Measurements from ENCODE around the gene SPDYE3.
"Not testable (repeated sequence)": the region's sequence is repeated elsewhere in the genome, so short reads cannot be mapped to it uniquely, and the experiment has no call there.

The SPDYE3 gene

DNA sequence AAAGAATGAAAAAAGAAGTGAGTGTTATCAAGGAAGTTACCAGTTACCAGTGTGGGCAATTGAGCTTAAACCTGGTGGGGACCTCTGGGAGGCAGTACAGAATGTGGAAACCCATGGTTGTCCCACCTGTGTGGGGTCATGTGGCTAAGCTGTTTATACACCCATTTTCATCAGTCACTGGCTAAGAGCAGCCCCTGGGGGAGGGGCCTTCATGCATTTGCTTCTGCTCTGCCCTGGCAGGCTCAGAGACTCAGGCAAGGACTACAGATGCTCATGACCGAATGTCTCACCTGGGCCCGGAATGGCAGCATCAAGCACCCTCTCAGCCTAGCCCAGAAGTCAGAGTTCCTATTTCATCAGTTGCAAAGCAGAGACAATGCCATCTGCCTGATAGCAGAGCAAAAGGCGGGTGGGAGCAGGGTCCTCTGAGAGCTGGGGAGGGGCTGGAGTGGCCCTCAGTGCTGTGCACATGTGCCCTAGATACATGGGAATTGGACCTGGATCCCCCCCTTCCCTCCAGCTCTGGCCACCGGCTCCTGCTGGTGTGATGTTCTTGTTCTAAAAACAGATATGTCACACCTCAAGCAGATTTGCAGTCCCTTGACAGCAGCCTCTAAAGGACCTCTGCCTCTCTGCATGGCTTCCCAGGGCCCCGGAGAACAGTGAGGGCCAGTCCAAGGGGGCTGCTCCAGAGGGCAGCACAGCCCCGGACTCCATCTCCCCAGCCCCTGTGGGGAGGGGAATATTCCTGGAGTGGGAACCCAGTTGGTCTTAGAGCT lies 20.1 kb upstream of the SPDYE3 start:
- DNase-seq (ENCODE audit: low spot score): not testable (repeated sequence)

GRCh38 chr7:100288258-100288657 lies 19.2 kb upstream of the SPDYE3 start:
- not testable (repeated sequence) for DNase-seq (ENCODE audit: low spot score)

GRCh38 chr7:100292162-100292561 lies 15.3 kb upstream of the SPDYE3 start:
- DNase-seq (ENCODE audit: low spot score): not testable (repeated sequence)

DNA sequence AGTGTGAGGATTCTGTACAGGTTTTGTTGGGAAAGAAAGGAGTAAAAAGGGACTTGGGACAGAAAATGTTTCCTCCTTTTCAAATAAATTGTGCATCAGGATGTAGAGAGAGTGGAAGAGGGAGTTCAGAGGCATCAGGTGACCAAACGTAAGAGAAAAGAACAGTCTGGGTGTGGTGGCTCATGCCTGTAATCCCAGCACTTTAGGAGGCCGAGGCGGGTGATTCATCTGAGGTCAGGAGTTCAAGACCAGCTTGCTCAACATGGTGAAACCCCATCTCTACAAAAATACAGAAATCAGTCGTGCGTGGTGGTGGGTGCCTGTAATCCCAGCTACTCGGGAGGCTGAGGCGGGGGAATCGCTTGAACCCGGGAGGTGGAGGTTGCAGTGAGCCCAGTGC lies 12.2 kb upstream of the SPDYE3 start:
- peak; percentile 49 for DNase-seq (ENCODE audit: low spot score)

DNA sequence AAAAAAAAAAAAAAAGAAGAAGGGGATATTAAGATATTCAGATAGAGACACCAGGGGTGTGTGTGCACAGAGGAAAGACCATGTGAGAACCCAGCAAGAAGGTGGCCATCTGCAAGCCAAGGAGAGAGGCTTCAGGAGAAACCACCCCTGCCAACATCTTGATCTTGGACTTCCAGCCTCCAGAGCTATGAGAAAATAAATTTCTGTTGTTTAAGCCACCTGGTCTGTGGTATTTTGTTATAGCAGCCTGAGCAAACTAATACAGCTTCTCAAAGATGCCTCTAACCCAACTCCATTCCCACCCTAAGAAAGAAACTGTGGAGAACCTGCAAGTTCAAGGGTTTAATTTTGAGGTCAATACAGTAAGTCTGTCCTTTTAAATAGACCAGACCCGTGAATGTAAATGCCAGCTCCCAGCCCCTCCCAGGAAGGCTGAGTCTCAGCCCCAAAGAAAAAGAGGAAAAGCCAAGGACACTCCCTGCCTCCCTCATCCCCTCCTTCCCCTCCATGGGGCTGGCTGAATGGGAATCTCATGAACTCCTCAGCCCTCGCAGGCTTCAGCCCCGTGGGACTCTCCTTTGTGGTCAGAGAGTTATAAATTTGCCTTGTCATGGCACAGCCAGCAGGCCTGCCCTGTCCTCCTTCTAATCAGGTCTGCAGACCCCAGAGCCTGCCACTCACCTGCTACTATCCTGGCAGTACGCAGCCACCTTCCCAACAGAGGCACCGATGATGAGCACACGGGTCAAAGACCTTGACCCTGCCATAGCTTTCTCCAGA lies 9.5 kb upstream of the SPDYE3 start:
- not testable (repeated sequence) for DNase-seq (ENCODE audit: low spot score)

DNA sequence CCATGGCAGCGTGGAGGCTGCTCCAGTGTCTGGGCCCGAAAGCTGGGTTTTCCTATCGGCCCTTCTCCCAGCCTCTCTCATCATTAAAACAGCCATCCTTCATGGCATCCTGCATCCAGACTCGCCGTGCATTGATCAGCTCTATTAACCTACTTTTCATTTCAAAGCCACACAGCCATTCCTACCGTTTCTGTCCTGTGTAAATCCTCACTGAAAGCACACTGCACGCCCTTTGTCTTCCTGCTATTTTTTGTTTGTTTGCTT lies 8.9 kb upstream of the SPDYE3 start:
- DNase-seq (ENCODE audit: low spot score): not testable (repeated sequence)

- not testable (repeated sequence) for DNase-seq (ENCODE audit: low spot score)
These were observed 3.0 kb upstream of the SPDYE3 start for GRCh38 chr7:100304526-100304925.

GRCh38 chr7:100318329-100318728 lies 10.8 kb downstream of the SPDYE3 start:
- not testable (repeated sequence) for DNase-seq (ENCODE audit: low spot score)

GRCh38 chr7:100321648-100322047 lies 14.1 kb downstream of the SPDYE3 start:
- not testable (repeated sequence) for DNase-seq (ENCODE audit: low spot score)

DNA sequence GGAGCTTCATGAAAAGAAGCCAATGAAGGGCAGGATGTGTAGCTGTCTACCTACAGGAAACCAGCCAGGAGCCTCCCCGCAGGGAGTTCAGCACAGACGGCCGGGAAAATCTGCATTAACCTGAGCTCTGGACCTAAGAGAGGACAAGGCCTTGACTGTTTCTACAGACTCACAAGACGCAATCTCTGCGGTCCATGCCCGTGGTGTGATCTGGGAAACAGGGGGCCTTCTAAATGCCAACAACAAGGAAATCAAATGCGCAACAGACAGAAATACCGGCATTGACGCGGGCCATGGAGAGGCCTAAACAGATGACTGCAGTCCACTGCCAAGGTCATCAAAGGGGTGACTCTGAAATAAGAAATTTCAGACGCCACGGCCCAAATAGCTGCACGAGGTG lies 16.7 kb downstream of the SPDYE3 start:
- not testable (repeated sequence) for DNase-seq (ENCODE audit: low spot score)

DNA sequence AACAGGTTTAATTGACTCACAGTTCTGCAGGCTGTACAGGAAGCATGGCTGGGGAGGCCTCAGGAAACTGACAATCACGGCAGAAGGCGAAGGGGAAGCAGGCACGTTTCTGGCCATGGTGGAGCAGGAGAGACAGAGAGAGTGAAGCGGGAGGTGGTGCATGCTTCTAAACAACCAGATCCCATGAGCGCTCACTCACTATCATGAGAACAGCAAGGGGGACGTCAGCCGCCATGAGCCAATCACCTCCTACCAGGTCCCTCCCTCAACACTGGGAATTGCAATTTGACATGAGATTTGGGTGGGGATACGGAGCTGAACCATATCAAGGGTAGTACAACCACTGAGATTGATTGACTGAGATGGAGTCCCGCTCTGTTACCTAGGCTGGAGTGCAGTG lies 18.2 kb downstream of the SPDYE3 start:
- DNase-seq (ENCODE audit: low spot score): not testable (repeated sequence)

DNA sequence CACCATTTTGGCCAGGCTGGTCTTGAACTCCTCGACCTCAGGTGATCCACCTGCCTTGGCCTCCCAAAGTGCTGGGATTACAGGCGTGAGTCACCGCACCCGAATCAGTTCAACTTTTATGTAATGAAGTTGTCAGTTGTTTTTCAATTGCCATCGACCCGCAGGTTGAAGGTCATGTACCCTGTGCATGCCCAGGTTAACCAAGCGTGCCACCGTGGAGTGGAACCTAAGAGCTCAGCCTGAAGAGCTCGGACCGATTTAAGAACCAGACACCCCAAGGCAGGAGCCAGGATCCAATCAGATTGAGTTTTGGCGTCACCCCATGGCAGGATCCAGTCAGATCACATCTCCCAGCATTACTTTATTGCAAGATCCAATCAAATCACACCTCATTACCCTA lies 19.4 kb downstream of the SPDYE3 start:
- not testable (repeated sequence) for DNase-seq (ENCODE audit: low spot score)

GRCh38 chr7:100335566-100336466 lies 28.3 kb downstream of the SPDYE3 start:
- DNase-seq (ENCODE audit: low spot score): peak; percentile 94

GRCh38 chr7:100338083-100338696 lies 30.7 kb downstream of the SPDYE3 start:
- peak; percentile 87 for DNase-seq (ENCODE audit: low spot score)

DNA sequence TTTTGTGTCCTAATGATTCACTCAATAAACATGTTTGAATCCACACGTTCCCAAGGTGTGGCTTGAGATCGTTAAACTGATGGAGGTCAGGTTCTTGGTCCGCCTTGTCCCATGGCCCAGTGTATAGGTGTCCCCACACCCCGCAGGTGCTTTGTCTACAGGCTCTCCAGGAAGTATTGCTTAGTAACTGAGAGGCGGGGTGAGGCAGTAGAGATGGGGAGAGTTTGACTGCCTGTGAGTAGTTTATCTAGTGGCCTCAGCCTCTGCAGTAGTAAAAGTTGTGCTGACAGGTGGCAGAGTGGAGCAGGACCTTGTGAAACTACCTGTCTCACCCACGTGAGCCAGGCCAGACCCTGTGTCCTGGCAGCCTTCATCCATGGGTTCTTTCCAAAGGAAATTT lies 33.8 kb downstream of the SPDYE3 start:
- peak; percentile 58 for DNase-seq (ENCODE audit: low spot score)

DNA sequence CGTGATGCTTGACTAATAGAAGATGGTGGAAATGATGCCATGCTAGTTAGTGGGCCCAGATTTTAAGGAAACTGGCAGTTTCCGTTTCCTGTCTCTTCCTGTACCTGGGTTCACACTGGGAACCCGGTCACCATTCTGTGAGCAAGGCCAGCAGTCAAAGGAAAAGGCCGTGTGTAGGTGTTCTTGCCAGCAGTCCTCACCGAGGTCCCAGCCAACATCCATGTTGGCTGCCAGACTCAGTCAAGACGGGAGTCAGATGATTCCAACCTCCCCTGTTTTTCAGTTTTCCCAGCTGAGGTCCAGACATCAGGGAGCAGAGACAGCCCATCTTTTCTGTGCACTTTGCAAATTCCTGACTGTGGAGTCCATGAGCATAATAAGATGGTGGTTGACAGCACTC lies 35.3 kb downstream of the SPDYE3 start:
- no peak for DNase-seq (ENCODE audit: low spot score)

DNA sequence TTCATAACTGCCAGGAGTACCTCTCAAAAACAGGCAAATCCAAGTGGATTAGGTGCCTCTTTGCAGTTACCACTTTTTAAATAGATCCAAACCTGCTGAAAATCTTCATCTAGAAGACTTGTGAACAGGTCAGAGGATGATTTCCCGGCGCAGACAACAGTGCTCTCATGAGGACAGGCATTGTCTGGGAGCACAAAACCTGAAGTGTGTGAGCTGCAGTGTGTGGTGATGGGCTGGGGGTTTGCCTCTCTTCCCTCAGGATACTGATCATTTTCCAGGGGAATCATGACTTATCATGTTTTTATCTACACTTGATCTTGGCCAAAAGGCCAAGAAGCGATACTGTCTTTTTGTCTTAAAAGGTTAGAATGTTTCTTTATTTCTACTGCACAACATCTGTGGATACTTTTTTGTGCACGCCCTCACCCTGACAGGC lies 36.6 kb downstream of the SPDYE3 start:
- DNase-seq (ENCODE audit: low spot score): not testable (repeated sequence)

- DNase-seq (ENCODE audit: low spot score): peak; percentile 77
These were observed 37.2 kb downstream of the SPDYE3 start for GRCh38 chr7:100344560-100345287.

DNA sequence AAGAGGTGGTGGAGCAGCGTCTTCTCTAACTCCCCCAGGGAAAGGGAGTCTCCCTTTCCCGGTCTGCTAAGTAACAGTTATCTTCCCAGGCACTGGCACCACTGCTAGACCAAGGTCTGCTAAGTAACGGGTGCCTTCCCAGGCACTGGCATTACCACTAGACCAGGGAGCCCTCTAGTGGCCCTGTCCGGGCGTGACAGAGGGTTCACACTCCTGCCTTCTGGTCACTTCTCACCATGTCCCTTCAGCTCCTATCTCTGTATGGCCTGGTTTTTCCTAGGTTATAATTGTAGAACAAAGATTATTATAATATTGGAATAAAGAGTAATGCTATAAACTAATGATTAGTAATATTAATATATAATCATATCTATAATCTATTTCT lies 37.8 kb downstream of the SPDYE3 start:
- DNase-seq (ENCODE audit: low spot score): peak; percentile 56

DNA sequence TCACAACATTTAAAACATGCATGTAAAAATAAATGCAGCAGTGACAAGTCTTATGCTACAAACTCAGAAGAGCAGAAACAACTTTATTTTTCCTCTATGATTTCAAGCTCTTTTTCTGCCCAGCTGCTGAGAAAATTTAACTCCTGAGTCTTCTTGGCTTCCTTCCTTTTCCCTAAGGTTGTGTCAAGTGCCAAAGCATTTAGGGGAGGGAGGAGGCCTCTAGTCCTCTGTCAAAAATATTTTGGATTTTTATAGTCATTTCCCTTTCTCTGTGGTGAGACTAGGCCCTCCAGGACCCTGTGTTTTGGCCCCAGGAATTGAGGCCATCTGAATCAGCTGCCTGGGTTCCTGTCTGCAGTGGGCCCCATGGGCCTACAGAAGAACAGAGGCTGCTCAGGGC lies 39.4 kb downstream of the SPDYE3 start:
- DNase-seq (ENCODE audit: low spot score): no peak

GRCh38 chr7:100348805-100349204 lies 41.3 kb downstream of the SPDYE3 start:
- DNase-seq (ENCODE audit: low spot score): no peak

All from kidney tubule cell (primary cell).